Kidney epithelial cell (primary cell): ENCODE data around the gene SDF2. TPM values are rescaled to one million over a fixed set of nuclear protein-coding genes. Genes with fewer than 3 reads are reported as not detected.
A peak's percentile ranks its signal among the peaks of the same experiment; 100 is the strongest.
"Not testable (repeated sequence)": the region's sequence is repeated elsewhere in the genome, so short reads cannot be mapped to it uniquely, and the experiment has no call there.

Experiments
- DNase-seq: peaks from one replicate; pipeline ENCODE4 v3.0.0-alpha.2; 2010; ENCODE audit warnings: low read depth
- H3K27me3 ChIP-seq: 2 replicates; pipeline ENCODE4 v1.6.0; 2011; ENCODE audit warnings: low read length; ENCODE audit not compliant: control insufficient read depth, insufficient read depth
- H3K36me3 ChIP-seq: 2 replicates; pipeline ENCODE4 v1.5.1; 2011; ENCODE audit warnings: low read length; ENCODE audit not compliant: control insufficient read depth, insufficient read depth
- H3K4me3 ChIP-seq: 2 replicates; pipeline ENCODE4 v1.5.1; 2011; ENCODE audit warnings: low read depth, mild to moderate bottlenecking, control low read depth, low read length
- total RNA-seq: library from RNA; depleted of rRNA; stranded (reverse); fragments of >200 nt; gene quantifications from 2 replicates; pipeline ENCODE4 v1.2.3, GENCODE V29; 2015
- TF ChIP-seq, protein P1 (sequence below): IDR thresholded peaks from 2 replicates; pipeline ENCODE4 v1.5.1; 2011; ENCODE audit warnings: mild to moderate bottlenecking, moderate library complexity, low read length, control low read depth, inconsistent platforms; ENCODE audit not compliant: insufficient read depth, poor library complexity, severe bottlenecking

The SDF2 gene
- total RNA-seq, 1 donor from 2014 or later: 41.2 TPM

DNA sequence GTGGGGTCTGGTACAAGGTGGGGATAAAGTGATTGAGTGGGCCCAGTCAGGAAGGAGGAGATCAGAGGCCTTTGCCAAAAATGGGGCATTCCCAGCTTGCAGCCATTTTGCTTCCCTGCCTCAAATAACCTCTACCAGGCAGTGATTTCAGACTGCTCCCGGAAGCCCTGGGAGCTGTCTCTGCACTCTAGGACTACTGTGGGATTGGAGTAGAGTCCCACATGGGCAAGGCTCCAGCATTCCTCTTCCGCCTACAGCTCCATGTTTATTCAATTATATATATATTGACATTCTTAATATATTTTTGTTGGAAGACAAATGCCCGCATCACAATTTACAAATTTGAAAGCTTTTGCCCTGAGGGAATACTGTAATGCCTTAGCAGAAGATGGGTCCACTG lies 13.8 kb upstream of the SDF2 start:
- TF ChIP-seq, protein P1, sequence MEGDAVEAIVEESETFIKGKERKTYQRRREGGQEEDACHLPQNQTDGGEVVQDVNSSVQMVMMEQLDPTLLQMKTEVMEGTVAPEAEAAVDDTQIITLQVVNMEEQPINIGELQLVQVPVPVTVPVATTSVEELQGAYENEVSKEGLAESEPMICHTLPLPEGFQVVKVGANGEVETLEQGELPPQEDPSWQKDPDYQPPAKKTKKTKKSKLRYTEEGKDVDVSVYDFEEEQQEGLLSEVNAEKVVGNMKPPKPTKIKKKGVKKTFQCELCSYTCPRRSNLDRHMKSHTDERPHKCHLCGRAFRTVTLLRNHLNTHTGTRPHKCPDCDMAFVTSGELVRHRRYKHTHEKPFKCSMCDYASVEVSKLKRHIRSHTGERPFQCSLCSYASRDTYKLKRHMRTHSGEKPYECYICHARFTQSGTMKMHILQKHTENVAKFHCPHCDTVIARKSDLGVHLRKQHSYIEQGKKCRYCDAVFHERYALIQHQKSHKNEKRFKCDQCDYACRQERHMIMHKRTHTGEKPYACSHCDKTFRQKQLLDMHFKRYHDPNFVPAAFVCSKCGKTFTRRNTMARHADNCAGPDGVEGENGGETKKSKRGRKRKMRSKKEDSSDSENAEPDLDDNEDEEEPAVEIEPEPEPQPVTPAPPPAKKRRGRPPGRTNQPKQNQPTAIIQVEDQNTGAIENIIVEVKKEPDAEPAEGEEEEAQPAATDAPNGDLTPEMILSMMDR: no peak
- Histone ChIP-seq H3K27me3 (no peaks in the 10 kb centered on the region), H3K36me3 (peaks cover 5% of the 10 kb centered on the region), H3K4me3 (no peak overlapping the region)
- no peak for DNase-seq

DNA sequence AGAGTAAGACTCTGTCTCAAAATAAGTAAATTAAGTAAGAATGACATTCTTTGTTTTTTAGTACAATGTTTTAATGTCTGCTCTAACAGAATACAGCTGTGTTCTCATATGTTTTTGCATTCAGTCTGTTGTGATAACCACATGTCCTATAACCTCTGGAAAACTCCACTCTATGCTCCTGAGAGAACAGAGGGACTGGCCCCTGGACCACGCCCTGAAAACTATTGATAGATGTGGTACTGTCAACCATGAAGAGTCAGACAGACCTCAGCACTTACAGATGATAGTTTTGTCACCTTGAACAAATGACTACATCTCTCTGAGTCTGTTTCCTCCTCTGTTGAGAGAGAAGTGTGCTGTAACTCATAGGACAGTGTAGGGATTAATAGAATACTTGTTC lies 8.2 kb upstream of the SDF2 start:
- Histone ChIP-seq H3K4me3 (no peak overlapping the region), H3K36me3 (peaks cover 5% of the 10 kb centered on the region), H3K27me3 (no peaks in the 10 kb centered on the region)
- no peak for DNase-seq
- TF ChIP-seq, protein P1: no peak

DNA sequence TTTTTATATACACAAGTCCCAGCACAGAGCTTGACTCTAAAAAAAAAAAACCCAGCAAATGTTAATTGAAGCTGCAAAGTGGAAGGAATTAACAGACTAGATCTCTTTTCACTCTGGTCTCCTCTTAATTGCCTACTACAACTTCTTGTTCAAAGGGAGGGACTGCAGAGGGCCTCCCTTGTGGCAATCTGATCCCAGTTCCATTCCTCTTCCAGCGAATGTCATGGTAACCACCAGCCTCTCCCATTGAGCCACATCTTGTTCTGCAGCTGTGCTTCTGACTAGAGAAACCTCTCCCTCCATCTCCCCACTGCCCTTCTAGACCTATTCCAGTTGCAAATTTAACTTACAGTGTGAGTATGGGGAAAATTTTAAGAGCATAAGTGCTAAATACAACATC lies 6.2 kb upstream of the SDF2 start:
- no peaks in the 10 kb centered on the region for H3K27me3 ChIP-seq
- no peak overlapping the region for H3K4me3 ChIP-seq
- TF ChIP-seq, protein P1: no peak
- no peak for DNase-seq
- no peaks in the 10 kb centered on the region for H3K36me3 ChIP-seq

DNA sequence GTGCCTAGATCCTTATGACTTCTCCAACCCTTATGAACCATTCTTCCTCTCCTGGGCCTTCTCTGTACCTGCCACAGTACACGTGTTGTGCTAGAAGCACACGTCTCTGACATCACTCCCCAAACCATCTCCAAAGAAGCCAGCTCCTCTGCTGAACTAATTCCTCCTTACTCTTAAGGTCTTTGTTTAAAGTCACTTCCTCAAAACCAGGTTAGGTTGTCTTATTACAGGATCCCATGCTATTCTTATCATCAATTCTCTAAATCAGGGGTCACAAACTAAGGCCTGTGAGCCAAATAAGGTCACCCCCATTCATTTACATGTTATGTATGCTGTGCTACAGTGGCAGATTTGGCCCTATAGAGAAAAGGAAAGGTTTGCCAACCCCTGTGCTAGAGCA lies 4.3 kb upstream of the SDF2 start:
- H3K4me3 ChIP-seq: no peak overlapping the region
- TF ChIP-seq, protein P1: no peak
- H3K27me3 ChIP-seq: no peaks in the 10 kb centered on the region
- DNase-seq: no peak
- H3K36me3 ChIP-seq: no peaks in the 10 kb centered on the region

DNA sequence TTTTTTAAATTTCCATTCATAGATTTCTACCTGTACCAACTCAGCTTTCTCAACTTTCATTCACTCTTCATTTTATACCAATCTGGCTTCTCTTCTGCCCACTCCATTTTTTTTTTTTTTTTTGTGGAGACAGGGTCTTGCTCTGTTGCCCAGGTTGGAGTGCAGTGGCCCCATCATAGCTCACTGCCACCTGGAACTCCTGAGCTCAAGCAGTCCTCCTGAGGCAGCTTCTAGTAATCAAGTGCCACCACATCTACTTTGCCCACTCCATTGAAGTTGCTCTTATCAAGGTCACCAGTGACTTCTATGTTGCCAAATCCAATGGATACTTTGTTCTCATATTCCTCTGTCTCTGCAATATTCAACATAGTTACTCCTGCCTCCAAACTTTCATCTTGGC lies 2.0 kb upstream of the SDF2 start:
- DNase-seq: no peak
- no peaks in the 10 kb centered on the region for H3K27me3 ChIP-seq
- H3K36me3 ChIP-seq: no peaks in the 10 kb centered on the region
- H3K4me3 ChIP-seq: no peak overlapping the region
- TF ChIP-seq, protein P1: no peak

DNA sequence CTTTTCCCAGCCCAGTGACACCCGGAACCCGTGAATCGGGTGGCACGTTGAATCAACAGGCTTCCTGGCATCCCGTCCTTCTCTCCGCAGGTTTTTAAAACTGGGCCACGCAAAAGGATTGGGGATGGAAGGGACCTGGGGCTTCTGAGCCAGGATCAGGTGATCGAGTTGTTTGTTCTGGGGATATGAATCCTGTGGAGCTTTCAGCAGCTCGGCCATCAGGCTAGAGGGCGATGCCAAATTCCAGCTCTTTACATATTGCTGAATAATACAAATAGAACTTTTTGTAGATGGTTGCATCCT lies 772 bp upstream of the SDF2 start:
- Histone ChIP-seq H3K27me3 (no peaks in the 10 kb centered on the region), H3K36me3 (no peaks in the 10 kb centered on the region), H3K4me3 (peak overlapping the region; percentile 84)
- TF ChIP-seq, protein P1: no peak
- DNase-seq: no peak

DNA sequence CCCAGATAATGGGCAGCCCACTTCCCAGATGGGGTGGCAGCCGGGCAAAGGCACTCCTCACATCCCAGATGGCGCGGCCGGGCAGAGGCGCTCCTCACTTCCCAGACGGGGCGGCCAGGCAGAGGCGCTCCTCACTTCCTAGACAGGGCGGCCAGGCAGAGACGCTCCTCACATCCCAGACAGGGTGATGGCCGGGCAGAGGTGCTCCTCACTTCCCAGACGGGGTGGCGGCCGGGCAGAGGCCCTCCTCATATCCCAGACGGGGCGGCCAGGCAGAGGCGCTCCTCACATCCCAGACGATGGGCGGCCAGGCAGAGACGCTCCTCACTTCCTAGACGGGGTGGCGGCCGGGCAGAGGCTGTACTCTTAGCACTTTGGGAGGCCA lies 2.2 kb downstream of the SDF2 start:
- H3K36me3 ChIP-seq, DNase-seq, H3K27me3 ChIP-seq: not testable (repeated sequence)

DNA sequence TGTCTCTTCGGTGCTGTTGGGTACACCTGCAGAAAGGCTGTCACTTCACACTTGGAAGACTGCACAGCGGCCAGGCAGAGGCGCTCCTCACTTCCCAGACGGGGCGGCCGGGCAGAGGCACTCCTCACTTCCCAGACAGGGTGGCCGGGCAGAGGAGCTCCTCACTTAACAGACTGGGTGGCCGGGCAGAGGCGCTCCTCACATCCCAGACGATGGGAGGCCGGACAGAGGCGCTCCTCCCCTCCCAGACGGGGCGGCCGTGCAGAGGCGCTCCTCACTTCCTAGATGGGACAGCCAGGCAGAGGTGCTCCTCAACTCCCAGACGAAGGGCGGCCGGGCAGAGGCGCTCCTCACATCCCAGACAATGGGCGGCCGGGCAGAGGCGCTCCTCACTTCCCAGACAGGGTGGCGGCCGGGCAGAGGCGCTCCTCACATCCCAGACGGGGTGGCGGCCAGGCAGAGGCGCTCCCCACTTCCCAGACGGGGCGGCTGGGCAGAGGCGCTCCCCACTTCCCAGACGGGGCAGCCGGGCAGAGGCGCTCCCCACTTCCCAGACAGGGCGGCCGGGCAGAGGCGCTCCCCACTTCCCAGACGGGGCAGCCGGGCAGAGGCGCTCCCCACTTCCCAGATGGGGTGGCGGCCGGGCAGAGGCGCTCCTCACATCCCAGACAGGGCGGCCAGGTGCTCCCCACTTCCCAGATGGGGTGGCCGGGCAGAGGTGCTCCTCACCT lies 2.8 kb downstream of the SDF2 start:
- not testable (repeated sequence) for H3K27me3 ChIP-seq, H3K36me3 ChIP-seq, H3K4me3 ChIP-seq, DNase-seq

More for the DNA sequence above, 2.2 kb downstream of the SDF2 start:
- H3K4me3 ChIP-seq: not testable (repeated sequence)

DNA sequence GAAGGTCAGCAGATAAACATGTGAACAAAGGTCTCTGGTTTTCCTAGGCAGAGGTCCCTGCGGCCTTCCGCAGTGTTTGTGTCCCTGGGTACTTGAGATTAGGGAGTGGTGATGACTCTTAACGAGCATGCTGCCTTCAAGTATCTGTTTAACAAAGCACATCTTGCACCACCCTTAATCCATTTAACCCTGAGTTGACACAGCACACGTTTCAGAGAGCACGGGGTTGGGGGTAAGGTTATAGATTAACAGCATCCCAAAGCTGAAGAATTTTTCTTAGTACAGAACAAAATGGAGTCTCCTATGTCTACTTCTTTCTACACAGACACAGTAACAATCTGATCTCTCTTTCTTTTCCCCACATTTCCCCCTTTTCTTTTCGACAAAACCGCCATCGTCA lies 3.4 kb downstream of the SDF2 start:
- H3K36me3 ChIP-seq, DNase-seq, H3K4me3 ChIP-seq: not testable (repeated sequence)

More for the DNA sequence above, 3.4 kb downstream of the SDF2 start:
- not testable (repeated sequence) for H3K27me3 ChIP-seq
